ENCODE results near the gene CD99L2.

GRCh38 chrX:150805736-150806135 lies 92.7 kb downstream of the CD99L2 start:
- no peak for TF ChIP-seq CTCF (IDR thresholded peaks at IDR 0.05)
- no peak for TF ChIP-seq SIN3A (IDR thresholded peaks at IDR 0.05; ENCODE audit: borderline replicate concordance, insufficient read depth, low read depth, low read length)
